ENCODE results near the gene NSUN4. TPM values are rescaled to one million over a fixed set of nuclear protein-coding genes. Genes with fewer than 3 reads are reported as not detected.

The NSUN4 gene
- total RNA-seq, 4 donors from 2014 or later = 11.4 to 24.5 (median 18.4) TPM

DNA sequence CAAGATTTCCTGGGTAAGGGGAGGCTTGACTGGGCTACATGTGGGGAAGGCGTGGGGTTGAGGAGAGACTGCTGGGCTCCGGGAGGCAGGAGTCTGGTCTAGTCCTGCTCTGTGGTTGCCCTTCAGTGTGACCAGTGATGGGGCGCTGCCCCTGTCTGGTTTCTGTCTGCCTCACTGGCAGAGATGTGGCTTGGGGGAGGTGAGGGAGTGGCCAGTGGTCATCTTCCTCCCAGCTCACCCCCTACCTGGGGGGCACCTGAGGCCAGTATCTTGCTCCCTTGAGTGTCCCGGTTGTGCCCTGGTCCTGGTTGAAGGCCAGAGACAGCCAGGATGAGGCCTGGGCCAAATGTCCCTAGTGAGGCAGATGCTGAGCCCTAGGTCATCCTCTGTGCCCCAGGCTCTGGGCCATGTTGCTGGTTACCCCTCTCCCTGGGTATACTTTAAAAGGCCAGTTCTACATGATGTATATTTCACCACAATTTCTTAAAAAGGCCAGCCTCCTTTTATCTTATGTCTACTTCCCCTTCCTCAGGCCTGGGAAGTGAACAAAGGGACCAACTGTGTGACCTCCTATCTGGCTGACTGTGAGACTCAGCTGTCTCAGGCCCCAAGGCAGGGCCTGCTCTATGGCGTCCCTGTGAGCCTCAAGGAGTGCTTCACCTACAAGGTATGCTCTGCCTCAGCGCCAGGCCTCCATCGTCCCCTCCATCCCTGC, 64.0 kb downstream of the NSUN4 start:
- 69 to 90% methylated on average over 2 of the region's 7 CpGs for WGBS, 2 donors (ENCODE audit: low coverage in 1 of 2)
- H3K4me1 ChIP-seq = peaks cover 0 to 31% (median 17%) of the 10 kb centered on the region in 3 donors
- H3K36me3 ChIP-seq = peaks cover 0 to 15% of the 10 kb centered on the region in 2 donors
- no peaks in the 10 kb centered on the region for H3K9me3 ChIP-seq
- no peaks in the 10 kb centered on the region for H3K27me3 ChIP-seq
- TF ChIP-seq EP300 (IDR thresholded peaks at IDR 0.05) = no peak
- no peak for TF ChIP-seq POLR2AphosphoS5 (IDR thresholded peaks at IDR 0.05)
- no peak for TF ChIP-seq POLR2A (IDR thresholded peaks at IDR 0.05)
- TF ChIP-seq, protein P1, sequence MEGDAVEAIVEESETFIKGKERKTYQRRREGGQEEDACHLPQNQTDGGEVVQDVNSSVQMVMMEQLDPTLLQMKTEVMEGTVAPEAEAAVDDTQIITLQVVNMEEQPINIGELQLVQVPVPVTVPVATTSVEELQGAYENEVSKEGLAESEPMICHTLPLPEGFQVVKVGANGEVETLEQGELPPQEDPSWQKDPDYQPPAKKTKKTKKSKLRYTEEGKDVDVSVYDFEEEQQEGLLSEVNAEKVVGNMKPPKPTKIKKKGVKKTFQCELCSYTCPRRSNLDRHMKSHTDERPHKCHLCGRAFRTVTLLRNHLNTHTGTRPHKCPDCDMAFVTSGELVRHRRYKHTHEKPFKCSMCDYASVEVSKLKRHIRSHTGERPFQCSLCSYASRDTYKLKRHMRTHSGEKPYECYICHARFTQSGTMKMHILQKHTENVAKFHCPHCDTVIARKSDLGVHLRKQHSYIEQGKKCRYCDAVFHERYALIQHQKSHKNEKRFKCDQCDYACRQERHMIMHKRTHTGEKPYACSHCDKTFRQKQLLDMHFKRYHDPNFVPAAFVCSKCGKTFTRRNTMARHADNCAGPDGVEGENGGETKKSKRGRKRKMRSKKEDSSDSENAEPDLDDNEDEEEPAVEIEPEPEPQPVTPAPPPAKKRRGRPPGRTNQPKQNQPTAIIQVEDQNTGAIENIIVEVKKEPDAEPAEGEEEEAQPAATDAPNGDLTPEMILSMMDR (IDR thresholded peaks at IDR 0.05) = no peak
- H3K4me3 ChIP-seq = no peak overlapping the region
- no peak for ATAC-seq
- H3K27ac ChIP-seq = no peak overlapping the region

DNA sequence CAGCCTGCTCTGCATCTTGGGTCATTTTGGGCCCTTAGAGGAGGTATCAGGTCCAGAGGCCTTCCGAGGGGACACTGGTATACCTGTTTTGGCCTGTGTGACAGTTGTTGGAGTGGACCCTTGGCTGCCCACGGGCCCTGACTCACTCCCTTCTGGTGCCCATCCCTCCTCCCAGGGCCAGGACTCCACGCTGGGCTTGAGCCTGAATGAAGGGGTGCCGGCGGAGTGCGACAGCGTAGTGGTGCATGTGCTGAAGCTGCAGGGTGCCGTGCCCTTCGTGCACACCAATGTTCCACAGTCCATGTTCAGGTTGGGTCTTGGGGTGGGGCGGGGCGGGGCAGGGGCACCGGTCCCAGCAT, 64.6 kb downstream of the NSUN4 start:
- no peak overlapping the region for H3K27ac ChIP-seq
- H3K27me3 ChIP-seq = no peaks in the 10 kb centered on the region
- H3K9me3 ChIP-seq = no peaks in the 10 kb centered on the region
- ATAC-seq = no peak
- no peak overlapping the region for H3K4me3 ChIP-seq
- peaks cover 0 to 31% (median 17%) of the 10 kb centered on the region in 3 donors for H3K4me1 ChIP-seq
- peaks cover 0 to 21% of the 10 kb centered on the region in 2 donors for H3K36me3 ChIP-seq
- TF ChIP-seq, protein P1 (IDR thresholded peaks at IDR 0.05) = no peak
- WGBS, 2 donors (ENCODE audit: low coverage in 1 of 2) = 67% methylated on average over 1 of the region's 12 CpGs; no CpG with 5 or more reads in 1 of the 2 donors

DNA sequence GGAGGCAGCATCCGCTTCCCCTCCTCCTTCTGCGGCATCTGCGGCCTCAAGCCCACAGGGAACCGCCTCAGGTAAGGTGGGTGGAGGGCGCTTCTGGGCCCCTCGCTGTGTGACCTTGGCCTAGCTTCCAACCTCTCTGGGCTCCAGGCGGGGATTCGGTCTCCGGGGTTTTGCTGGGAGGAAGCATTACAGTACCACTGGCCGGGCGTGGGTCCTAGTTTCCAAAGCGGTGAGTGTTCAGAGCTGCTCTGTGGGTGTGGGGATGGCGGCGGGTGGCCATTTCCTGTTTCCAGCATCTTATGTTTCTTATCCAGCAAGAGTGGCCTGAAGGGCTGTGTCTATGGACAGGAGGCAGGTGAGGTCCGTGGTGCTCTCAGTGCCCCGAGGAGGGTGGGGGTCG, 65.1 kb downstream of the NSUN4 start:
- no peak for ATAC-seq
- no peak for TF ChIP-seq EP300 (IDR thresholded peaks at IDR 0.05)
- TF ChIP-seq POLR2AphosphoS5 (IDR thresholded peaks at IDR 0.05) = no peak
- TF ChIP-seq, protein P1 (IDR thresholded peaks at IDR 0.05) = no peak
- TF ChIP-seq POLR2A (IDR thresholded peaks at IDR 0.05) = no peak
- WGBS, 2 donors (ENCODE audit: low coverage in 1 of 2) = 93% methylated on average over 3 of the region's 17 CpGs; no CpG with 5 or more reads in 1 of the 2 donors
- no peaks in the 10 kb centered on the region for H3K27me3 ChIP-seq
- no peaks in the 10 kb centered on the region for H3K9me3 ChIP-seq
- peak overlapping the region in 1 of 4 donors; percentile 58 for H3K27ac ChIP-seq
- H3K36me3 ChIP-seq = peaks cover 0 to 26% of the 10 kb centered on the region in 2 donors
- H3K4me3 ChIP-seq = no peak overlapping the region
- peaks cover 0 to 31% (median 17%) of the 10 kb centered on the region in 3 donors for H3K4me1 ChIP-seq

DNA sequence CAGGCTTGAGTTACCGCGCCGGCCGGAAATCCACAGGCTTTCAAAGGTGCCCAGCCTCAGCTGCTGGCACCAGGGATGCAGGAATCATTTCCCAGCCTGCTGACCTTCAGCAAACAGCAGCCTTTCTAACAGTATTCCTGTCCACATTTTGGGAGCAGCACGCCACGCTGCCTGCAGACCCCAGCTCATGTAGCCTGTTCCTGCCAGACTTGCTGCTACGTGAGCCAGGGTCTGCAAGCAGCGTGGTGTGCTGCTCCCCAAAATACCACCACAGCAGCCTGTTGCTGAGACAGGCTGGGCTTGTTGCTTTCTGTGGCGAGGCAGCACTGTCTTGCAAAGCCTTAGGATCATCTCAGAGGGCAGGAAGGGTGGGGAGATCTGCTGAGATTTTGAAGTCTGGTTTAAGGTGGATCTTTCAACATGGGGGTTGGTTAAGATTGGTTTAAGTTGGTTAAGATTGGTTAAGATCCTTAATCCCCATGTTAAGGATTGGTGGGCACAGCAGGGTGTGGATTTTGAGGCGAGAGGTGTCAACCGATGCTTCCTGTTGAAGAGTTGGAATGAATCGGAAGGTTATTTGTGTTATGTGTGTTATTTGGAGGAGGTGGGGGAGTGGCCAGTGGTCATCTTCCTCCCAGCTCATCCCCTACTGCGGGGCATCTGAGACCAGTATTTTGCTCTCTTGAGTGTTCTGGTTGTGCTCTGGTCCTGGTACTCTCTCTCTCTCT, 66.4 kb downstream of the NSUN4 start:
- ATAC-seq = no peak
- Histone ChIP-seq H3K27ac (no peak overlapping the region), H3K4me3 (peak overlapping the region in 1 of 2 donors; percentile 27), H3K4me1 (peaks cover 0 to 25% (median 13%) of the 10 kb centered on the region in 3 donors), H3K36me3 (peaks cover 0 to 29% of the 10 kb centered on the region in 2 donors), H3K9me3 (no peaks in the 10 kb centered on the region), H3K27me3 (no peaks in the 10 kb centered on the region)
- WGBS, 2 donors (ENCODE audit: low coverage in 1 of 2) = 72 to 92% methylated on average over 4 to 6 of the region's 13 CpGs
- TF ChIP-seq EP300 (IDR thresholded peaks at IDR 0.05) (no peak), POLR2A (IDR thresholded peaks at IDR 0.05) (no peak), POLR2AphosphoS5 (IDR thresholded peaks at IDR 0.05) (no peak)
- TF ChIP-seq, protein P1 (IDR thresholded peaks at IDR 0.05) = no peak

Measured in gastroesophageal sphincter (tissue), 4 donors.